ENCODE results near the gene DOK7.

GRCh38 chr4:3477750-3478430 is 14.8 kb downstream of the DOK7 start:
- TF ChIP-seq CTCF (IDR thresholded peaks at IDR 0.05) (no peak), POLR2A (IDR thresholded peaks at IDR 0.05) (no peak)
